Fibroblast of the conjunctiva (primary cell): ENCODE results near the gene JADE1.

Experiments used
- DNase-seq: peaks from one replicate; pipeline ENCODE4 v3.0.0-alpha.2; 2010; ENCODE audit warnings: low read depth

Gene JADE1

DNA sequence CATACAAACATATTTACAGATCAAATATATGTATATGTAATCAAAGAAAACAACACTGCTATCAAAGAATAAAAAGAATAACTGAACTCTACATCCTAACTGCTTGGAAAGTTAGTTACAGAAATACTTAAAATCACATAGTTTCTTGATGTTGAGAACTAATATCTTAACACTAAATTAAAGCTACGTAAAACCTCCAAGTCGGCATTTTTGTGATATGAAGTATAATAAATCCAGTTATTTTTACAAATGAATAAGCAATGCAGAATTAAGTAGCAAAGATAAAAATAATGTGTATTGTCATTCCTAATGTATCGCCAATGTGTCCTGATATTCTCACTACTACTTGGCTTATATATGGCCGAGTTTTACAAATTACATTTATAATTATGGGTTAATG, 68.4 kb downstream of the JADE1 start:
- no peak for DNase-seq

DNA sequence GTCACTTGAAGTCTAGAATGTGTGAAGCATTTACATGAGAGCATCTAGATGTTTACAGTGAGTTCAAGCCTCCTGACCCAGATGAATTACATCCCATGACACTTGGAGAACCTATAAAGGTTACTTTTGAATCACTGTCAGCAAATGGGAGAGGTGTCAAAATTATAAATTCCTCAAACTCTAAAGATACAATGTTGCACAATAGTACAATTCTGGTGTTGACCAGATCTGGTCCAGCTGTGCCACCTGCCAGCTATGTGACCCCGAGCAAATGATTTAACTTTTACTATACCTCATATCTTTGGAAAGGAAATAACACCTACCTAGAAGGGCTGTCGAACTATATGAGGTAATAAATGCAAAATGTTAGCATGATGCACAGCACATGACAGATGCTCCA, 69.8 kb downstream of the JADE1 start:
- no peak for DNase-seq

DNA sequence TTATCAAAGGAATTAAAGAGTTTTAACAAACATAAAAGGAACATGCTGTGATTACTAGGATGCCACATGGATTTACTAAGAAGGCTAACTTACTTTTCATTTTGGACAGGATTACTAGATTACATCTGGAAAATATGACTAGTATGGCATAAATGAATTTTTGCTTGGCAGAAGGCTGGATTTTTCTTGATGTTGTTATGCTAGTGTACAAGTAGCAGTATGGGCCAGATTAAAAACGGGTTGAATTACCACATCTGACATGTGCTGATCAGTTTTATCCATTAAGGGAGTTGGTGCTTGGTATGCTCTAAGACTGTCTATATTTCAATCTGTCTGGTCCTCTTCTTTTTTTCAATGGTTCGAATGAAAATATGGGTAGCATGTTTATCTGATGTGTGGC, 70.5 kb downstream of the JADE1 start:
- DNase-seq, result no peak

DNA sequence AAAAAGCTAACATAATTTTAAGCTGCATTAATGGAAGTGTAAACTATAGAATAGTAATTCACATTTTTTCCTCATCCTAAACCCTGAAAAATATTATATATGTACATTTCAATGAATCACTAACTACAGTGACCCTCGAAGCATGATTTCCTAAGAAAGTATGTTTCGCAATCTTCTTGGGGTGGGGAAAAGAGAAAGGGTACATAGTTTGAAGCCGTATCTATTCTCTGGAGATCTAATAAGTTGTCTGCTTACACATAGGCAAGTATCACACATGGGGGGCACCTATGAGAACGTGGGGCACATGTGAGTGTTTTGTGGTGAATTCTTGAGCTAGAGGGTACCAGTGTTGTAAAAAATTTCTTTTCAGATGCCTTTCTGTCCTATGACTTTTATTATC, 71.2 kb downstream of the JADE1 start:
- DNase-seq, result no peak

DNA sequence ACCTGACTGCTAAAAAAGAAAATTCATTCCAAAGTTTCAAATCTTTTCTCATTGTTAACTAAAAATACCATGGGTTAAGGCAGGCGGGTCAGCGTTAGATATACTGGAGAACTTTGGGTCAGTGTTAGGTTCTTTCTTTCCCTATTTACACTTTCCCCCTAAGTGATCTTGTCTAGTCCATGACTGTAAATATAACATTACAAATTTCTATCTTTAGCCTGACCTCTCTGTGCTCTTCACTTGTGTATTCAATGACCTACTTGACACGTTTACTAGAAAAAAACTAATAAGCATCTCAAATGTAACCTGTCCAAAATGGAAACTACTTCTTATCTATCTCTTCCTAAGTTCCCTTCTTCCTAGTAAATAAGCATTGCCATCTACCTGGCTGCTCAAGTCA, 95.3 kb downstream of the JADE1 start:
- no peak for DNase-seq

DNA sequence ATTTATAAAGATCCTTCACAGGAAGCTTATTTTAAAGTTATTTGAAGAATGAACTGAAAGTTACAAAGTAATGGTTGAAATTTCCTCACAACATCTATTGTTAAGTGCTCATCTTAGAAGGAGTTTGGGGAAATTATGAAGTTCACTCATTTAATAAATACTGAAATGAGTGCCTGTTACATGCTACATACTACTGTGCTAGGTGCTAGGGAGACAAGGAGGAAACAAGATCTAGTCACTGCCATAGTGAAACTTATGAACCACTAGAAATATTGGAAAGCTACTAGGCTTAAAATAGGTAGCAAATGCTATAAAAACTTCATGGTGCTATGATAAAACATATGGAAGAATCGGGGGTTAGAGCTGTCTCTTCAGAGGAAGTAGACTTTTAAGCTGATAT, 97.1 kb downstream of the JADE1 start:
- DNase-seq, result no peak

DNA sequence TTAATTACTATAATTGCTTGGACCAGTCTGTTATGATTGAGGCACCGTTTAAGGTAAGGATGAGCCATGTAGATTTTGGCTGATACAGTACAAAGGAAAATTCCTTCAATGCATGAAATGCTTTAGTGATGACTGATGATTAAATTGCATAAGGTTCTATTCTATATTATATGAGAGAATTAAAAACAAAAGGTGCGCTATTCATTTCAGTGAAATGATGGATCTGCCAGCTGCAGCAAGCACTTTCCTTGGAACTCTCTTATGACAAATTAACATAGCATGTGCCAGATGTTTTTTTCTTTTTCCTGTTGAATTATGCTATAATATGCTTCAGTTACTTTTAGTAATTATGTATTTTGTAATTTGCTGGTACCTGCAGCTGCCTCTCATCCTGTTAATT, 98.5 kb downstream of the JADE1 start:
- no peak for DNase-seq

DNA sequence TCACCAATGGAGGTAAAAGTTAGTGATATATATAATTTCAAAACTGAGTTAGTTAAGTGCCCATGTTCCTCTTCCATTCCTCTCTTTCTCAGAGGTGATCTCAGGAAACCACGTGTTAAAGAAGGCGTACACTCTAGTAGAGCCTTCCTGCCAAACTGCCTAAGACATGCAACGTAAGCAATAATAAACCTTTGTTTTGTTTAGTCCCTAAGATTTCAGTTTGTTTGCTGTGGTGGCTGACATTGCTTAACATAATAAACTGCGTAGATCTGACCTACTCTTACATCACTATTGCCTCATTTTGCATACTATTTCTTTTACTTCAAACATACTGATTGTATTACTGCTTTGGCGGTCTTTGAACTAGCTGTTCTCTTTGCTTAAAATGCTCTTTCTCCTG, 99.2 kb downstream of the JADE1 start:
- no peak for DNase-seq

DNA sequence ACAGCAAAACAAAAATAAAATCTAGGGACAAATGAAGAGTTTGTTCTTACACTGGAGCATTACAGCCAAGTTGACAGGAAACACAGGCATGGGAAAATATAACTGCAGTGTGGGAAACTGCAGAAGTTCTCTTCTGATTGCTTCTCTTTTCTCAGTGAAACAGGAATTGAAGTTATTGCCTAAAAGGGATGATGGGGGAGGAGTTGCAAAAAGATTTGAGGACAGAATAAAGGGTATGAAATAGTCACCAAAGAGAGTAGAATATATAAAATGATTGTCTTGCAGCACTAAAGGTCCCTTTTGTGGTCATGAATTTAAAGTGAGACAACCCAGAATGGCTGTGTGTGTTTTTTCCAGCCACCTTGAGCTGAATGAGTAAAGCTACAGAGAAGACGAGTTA, 103.7 kb downstream of the JADE1 start:
- DNase-seq, result no peak

DNA sequence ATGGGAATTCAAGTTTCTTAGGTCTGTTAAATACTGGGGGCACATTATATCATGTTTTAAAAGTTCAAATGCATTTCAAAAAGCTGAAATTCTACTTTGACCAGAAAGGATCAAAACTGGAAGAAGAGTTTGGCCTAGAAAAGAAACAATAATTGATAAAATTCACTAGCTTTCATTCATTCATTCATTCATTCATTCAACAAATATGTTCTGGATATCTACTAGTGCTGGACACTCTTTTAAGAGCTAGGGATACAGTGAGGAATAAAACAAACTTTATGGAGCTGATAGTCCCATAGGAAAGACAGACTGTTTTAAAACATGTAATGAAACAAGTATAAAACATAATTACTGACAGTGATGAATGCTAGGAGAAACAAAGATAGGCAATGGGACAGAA, 106.0 kb downstream of the JADE1 start:
- no peak for DNase-seq

DNA sequence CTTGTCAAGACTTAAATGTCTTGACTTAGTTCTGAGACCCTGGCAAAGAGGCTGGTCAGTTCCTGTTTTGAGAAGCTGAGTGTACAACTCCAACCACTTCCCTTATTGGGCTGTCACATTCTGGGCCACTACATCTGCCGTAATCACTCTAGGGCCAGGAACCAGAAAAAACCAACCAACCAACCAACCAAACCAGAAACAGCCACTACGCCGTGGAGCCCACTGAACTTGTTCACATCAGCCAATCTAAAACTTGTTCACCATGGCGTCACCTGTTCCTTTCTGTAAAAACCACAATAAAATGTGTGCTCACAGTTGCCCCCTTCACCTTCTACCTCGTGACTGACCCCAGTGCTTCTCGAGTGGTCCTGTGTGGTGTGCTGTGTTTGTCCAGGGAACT, 107.3 kb downstream of the JADE1 start:
- DNase-seq, result no peak

DNA sequence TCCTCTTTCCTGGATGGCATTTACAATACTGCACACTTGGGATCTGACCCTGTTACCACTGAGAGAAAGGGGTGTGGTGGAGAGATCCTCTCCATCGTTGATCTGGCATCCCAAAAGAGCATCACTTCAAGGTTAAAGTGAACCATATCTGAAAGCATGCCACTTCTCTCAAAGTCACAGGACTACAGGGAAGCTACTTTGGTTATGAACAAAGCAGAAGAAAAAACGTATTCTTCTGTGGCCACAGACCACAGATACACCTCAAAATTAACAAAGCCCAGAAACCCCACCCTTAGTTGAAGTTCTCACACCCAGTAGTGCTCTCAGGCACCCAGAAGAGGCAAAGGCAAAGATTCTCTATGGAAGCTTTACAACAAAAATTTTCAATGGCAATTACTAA, 108.3 kb downstream of the JADE1 start:
- DNase-seq, result no peak

DNA sequence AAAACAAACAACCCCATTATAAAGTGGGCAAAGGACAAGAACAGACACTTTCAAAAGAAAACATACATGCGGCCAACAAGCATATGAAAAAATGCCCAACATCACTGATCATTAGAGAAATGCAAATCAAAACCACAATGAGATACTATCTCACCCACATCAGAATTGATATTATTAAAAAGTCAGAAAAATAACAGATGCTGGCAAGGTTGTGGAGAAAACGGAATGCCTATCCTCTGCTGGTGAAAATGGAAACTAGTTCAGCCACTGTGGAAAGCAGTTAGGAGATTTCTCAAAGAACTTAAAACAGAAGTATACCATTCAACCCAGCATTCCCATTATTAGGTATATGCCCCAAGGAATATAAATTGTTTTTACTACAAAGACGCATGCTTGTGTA, 112.5 kb downstream of the JADE1 start:
- DNase-seq, result no peak
